WTC11 (cell line): ENCODE results near the gene SSH3. TPM values are rescaled to one million over a fixed set of nuclear protein-coding genes. Genes with fewer than 3 reads are reported as not detected.

Source experiments
- ATAC-seq: fragments of 200-7000 bp; cut with Tn5 transposase; 2 replicates; pipeline ENCODE4 v1.10.0; 2021; ENCODE audit warnings: mild to moderate bottlenecking, moderate library complexity
- CTCF ChIA-PET: fragments of 300-600 bp; sonication (Branson Sonifier 250); formaldehyde crosslinking; loops from one replicate; lab custom pipeline; 2021; ENCODE audit warnings: antibody characterized with exemption; lab: Charles Lee
- POLR2A ChIA-PET: fragments of 350-600 bp; sonication (Branson Sonifier 250); formaldehyde crosslinking; loops from one replicate; lab custom pipeline; 2021; ENCODE audit warnings: antibody characterized with exemption; lab: Charles Lee
- DNase-seq: peaks from one replicate; pipeline ENCODE4 v3.0.0; 2021; ENCODE audit warnings: low spot score
- H3K27ac Mint-ChIP-seq: 2 replicates; pipeline ENCODE4 v1.8.0; 2021; ENCODE audit warnings: mixed read lengths
- H3K27me3 Mint-ChIP-seq: 2 replicates; pipeline ENCODE4 v1.8.0; 2021; ENCODE audit warnings: low read depth, mild to moderate bottlenecking, moderate library complexity, mixed read lengths
- H3K36me3 Mint-ChIP-seq: 2 replicates; pipeline ENCODE4 v1.8.0; 2021; ENCODE audit warnings: mixed read lengths
- H3K4me1 Mint-ChIP-seq: 2 replicates; pipeline ENCODE4 v1.8.0; 2022; ENCODE audit warnings: mixed read lengths
- H3K4me3 Mint-ChIP-seq: 2 replicates; pipeline ENCODE4 v1.8.0; 2021; ENCODE audit warnings: mild to moderate bottlenecking, moderate library complexity, mixed read lengths
- H3K9me3 Mint-ChIP-seq: 2 replicates; pipeline ENCODE4 v1.8.0; 2021; ENCODE audit warnings: mixed read lengths
- CBFB ChIP-seq: sonication (generic); formaldehyde crosslinking; IDR thresholded peaks from 2 replicates; pipeline ENCODE4 v1.8.1; 2022; ENCODE audit warnings: mild to moderate bottlenecking, low read depth, missing genetic modification reagents
- CREB1 ChIP-seq: sonication (generic); formaldehyde crosslinking; IDR thresholded peaks from 2 replicates; pipeline ENCODE4 v1.8.0; 2023; ENCODE audit warnings: mild to moderate bottlenecking, missing genetic modification reagents
- ELF4 ChIP-seq: sonication (generic); formaldehyde crosslinking; IDR thresholded peaks from 2 replicates; pipeline ENCODE4 v1.8.1; 2022; ENCODE audit warnings: low read depth, mild to moderate bottlenecking, moderate library complexity, missing genetic modification reagents
- GRHL2 ChIP-seq: fragments of 250-450 bp; sonication (Bioruptor Pico); IDR thresholded peaks from 2 replicates; pipeline ENCODE4 v1.8.0; 2022; ENCODE audit warnings: mild to moderate bottlenecking, moderate library complexity; ENCODE audit not compliant: insufficient replicate concordance, severe bottlenecking
- NR2C2 ChIP-seq: sonication (generic); formaldehyde crosslinking; IDR thresholded peaks from 2 replicates; pipeline ENCODE4 v1.8.0; 2022; ENCODE audit warnings: mild to moderate bottlenecking, missing genetic modification reagents
- RELA ChIP-seq: sonication (generic); formaldehyde crosslinking; IDR thresholded peaks from 2 replicates; pipeline ENCODE4 v1.8.1; 2022; ENCODE audit warnings: missing genetic modification reagents, mild to moderate bottlenecking, borderline replicate concordance
- SMAD3 ChIP-seq: sonication (generic); formaldehyde crosslinking; IDR thresholded peaks from 2 replicates; pipeline ENCODE4 v1.8.0; 2022; ENCODE audit warnings: missing genetic modification reagents, mild to moderate bottlenecking, borderline replicate concordance
- SP1 ChIP-seq: sonication (generic); formaldehyde crosslinking; conservative IDR thresholded peaks from 2 replicates; pipeline ENCODE4 v1.8.1; 2022; ENCODE audit warnings: missing genetic modification reagents
- ZNF219 ChIP-seq: sonication (generic); formaldehyde crosslinking; IDR thresholded peaks from 2 replicates; pipeline ENCODE4 v1.8.0; 2023; ENCODE audit warnings: missing genetic modification reagents, mild to moderate bottlenecking, borderline replicate concordance
- total RNA-seq: library from RNA; stranded (reverse); gene quantifications from 3 replicates; pipeline ENCODE4 v1.2.3, GENCODE V29; 2021
- TF ChIP-seq, protein P1 (sequence below): sonication (generic); formaldehyde crosslinking; IDR thresholded peaks from 2 replicates; pipeline ENCODE4 v1.8.1; 2022; ENCODE audit warnings: missing genetic modification reagents, borderline replicate concordance
- TF ChIP-seq, protein P2 (sequence below): fragments of 200-600 bp; IDR thresholded peaks from 2 replicates; pipeline ENCODE4 v1.8.0; 2022; ENCODE audit warnings: antibody characterized with exemption
- TF ChIP-seq, protein P3 (sequence below): sonication (generic); formaldehyde crosslinking; IDR thresholded peaks from 2 replicates; pipeline ENCODE4 v1.8.1; 2023; ENCODE audit warnings: mild to moderate bottlenecking, missing genetic modification reagents
- TF ChIP-seq, protein P4 (sequence below): sonication (generic); formaldehyde crosslinking; IDR thresholded peaks from 2 replicates; pipeline ENCODE4 v1.8.0; 2023; ENCODE audit warnings: missing genetic modification reagents, mild to moderate bottlenecking, borderline replicate concordance
- TF ChIP-seq, protein P5 (sequence below): sonication (generic); formaldehyde crosslinking; conservative IDR thresholded peaks from 2 replicates; pipeline ENCODE4 v1.8.1; 2023; ENCODE audit warnings: mild to moderate bottlenecking, low read depth, missing genetic modification reagents, moderate library complexity

SSH3 gene
- total RNA-seq, 1 experiment from 2014 or later, result 42.3 TPM

DNA sequence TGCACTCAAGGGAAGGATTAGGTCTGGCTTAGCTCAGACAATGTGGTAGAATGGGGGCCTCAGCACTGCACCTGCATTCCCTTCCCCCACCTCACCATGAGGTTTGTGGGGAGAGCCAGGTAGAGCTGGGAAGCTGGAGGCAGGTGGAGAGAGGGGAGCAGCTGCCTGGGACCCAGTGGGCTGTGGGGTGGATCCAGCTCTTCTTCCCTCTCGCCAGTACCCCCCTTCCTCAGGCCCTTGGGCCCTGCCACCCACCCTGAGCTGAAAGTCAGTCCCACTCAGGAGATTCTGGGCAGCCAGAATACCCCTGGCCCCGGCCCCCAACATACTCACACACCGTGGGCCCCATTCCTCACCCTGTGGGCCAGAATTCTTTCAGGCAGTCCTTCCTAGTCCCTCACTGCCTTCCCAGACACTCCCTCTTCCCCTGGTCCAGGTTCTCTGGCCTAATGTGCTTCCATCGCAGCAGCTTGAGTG, 53.1 kb downstream of the SSH3 start (continued):
- TF ChIP-seq SMAD3 (CRISPR knock-in tag) (no peak), SP1 (CRISPR knock-in tag) (no peak), CBFB (CRISPR knock-in tag) (no peak)
- TF ChIP-seq, protein P1, sequence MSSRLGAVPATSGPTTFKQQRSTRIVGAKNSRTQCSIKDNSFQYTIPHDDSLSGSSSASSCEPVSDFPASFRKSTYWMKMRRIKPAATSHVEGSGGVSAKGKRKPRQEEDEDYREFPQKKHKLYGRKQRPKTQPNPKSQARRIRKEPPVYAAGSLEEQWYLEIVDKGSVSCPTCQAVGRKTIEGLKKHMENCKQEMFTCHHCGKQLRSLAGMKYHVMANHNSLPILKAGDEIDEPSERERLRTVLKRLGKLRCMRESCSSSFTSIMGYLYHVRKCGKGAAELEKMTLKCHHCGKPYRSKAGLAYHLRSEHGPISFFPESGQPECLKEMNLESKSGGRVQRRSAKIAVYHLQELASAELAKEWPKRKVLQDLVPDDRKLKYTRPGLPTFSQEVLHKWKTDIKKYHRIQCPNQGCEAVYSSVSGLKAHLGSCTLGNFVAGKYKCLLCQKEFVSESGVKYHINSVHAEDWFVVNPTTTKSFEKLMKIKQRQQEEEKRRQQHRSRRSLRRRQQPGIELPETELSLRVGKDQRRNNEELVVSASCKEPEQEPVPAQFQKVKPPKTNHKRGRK (CRISPR knock-in tag), result no peak

DNA sequence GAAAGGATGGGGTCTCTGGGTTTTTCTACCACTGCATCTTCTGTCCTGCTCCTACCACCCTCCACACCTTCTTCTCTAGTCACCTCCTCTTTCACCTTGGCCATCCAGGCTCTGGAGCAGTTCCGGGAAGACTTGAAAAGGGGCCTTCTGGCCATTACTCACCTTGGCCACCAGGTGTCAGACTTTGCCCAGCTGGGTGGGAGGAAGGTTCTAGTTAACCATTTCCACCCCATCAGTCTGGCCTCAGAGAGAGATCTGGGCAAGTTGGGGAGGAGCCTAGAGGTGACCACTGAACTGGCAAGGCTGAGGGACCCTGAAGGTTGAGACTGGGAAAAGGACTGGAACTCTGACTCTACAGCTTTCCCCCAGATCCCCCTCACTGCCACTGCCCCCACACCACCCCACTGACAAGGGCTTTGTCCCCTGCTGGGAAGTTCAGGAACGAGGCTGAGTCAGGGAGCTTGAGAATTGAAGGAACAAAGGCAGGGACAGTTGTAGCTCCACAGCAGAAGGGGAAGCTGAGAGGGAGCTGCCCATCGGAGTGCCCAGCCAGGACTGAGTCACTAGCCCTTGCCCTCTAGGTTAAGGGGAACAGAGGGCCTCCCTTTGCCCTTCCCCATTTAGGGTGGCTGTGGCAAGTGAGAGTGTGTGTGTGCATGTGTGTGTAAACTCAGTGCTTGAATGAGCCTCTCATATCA, 53.7 kb downstream of the SSH3 start:
- ATAC-seq (peak; percentile 64), DNase-seq (peak; percentile 82)
- Mint-ChIP-seq H3K4me1 (peaks cover 24% of the 10 kb centered on the region), H3K27ac (no peak overlapping the region), H3K27me3 (peaks cover 32% of the 10 kb centered on the region), H3K9me3 (no peaks in the 10 kb centered on the region), H3K4me3 (no peak overlapping the region), H3K36me3 (no peaks in the 10 kb centered on the region)
- 0 out of 2 replicates have a peak, but pooled peaks have one; percentile 38 for TF ChIP-seq SP1 (CRISPR knock-in tag)
- no peak for TF ChIP-seq CREB1 (CRISPR knock-in tag)
- TF ChIP-seq, protein P2, sequence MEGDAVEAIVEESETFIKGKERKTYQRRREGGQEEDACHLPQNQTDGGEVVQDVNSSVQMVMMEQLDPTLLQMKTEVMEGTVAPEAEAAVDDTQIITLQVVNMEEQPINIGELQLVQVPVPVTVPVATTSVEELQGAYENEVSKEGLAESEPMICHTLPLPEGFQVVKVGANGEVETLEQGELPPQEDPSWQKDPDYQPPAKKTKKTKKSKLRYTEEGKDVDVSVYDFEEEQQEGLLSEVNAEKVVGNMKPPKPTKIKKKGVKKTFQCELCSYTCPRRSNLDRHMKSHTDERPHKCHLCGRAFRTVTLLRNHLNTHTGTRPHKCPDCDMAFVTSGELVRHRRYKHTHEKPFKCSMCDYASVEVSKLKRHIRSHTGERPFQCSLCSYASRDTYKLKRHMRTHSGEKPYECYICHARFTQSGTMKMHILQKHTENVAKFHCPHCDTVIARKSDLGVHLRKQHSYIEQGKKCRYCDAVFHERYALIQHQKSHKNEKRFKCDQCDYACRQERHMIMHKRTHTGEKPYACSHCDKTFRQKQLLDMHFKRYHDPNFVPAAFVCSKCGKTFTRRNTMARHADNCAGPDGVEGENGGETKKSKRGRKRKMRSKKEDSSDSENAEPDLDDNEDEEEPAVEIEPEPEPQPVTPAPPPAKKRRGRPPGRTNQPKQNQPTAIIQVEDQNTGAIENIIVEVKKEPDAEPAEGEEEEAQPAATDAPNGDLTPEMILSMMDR, result peak; percentile 91
- TF ChIP-seq, protein P3, sequence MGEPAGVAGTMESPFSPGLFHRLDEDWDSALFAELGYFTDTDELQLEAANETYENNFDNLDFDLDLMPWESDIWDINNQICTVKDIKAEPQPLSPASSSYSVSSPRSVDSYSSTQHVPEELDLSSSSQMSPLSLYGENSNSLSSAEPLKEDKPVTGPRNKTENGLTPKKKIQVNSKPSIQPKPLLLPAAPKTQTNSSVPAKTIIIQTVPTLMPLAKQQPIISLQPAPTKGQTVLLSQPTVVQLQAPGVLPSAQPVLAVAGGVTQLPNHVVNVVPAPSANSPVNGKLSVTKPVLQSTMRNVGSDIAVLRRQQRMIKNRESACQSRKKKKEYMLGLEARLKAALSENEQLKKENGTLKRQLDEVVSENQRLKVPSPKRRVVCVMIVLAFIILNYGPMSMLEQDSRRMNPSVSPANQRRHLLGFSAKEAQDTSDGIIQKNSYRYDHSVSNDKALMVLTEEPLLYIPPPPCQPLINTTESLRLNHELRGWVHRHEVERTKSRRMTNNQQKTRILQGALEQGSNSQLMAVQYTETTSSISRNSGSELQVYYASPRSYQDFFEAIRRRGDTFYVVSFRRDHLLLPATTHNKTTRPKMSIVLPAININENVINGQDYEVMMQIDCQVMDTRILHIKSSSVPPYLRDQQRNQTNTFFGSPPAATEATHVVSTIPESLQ (CRISPR knock-in tag), result no peak
- TF ChIP-seq GRHL2 (CRISPR knock-in tag), result no peak
- ChIA-PET CTCF (interaction anchor here (0.7 to 10.1 kb wide), 12 partner anchors 11 to 257 kb away, joined by 3 to 842 read pairs (median 4); partner anchors contain the start of genes CLCF1, PPP1CA and RAD9A), POLR2A (interaction anchor here (1.0 kb wide), 1 partner anchor 19 kb away, joined by 3 read pairs; no protein-coding TSS in a partner anchor)

DNA sequence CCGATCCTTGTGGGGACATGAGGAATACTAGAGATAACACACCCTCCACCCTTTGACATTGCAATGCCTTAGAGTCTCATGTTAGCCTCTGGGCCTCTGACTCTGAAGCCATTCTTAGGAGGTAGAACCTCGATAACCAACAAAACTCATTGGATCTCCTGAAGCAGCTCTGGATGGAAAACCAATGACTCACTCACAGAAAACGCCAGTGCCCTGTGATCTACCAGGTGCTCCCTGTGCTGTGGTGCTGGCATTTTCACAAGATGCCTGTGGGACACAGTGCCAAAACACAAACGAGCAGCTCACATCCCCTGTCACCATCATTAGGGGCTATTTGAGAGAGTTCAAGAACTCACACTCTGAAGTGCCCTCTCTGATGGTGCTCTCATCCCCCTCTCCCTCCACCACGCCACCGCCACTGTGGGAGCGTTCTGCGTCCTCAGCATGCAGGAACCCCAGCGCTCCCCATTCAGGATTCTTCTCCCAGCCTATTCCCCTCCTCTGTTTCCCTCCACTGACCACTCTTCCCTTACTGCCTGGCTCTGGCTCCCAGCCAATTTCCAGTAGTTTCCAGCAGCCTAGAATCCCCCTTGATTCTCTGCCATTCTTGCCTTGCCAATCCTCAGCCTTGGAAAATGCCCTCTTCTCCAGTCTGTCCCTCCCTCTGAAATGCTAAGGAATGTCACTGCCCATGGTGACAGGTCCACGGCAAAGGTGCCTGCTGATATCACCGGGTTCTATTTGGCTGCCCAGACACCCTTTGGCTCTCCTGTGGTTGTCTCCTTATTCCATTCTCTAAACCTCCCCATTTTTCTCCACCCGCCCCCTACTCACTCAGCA, 54.7 kb downstream of the SSH3 start:
- no peaks in the 10 kb centered on the region for H3K9me3 Mint-ChIP-seq
- H3K4me1 Mint-ChIP-seq, result peaks cover 24% of the 10 kb centered on the region
- peaks cover 42% of the 10 kb centered on the region for H3K27me3 Mint-ChIP-seq
- H3K27ac Mint-ChIP-seq, result no peak overlapping the region
- ATAC-seq (no peak), DNase-seq (no peak)
- no peak overlapping the region for H3K4me3 Mint-ChIP-seq
- ChIA-PET POLR2A (no interaction called here), CTCF (interaction anchor here (1.0 to 10.1 kb wide), 5 partner anchors 12 to 97 kb away, joined by 3 to 842 read pairs (median 8); partner anchors contain the start of gene CLCF1)
- no peaks in the 10 kb centered on the region for H3K36me3 Mint-ChIP-seq
- TF ChIP-seq, protein P4, sequence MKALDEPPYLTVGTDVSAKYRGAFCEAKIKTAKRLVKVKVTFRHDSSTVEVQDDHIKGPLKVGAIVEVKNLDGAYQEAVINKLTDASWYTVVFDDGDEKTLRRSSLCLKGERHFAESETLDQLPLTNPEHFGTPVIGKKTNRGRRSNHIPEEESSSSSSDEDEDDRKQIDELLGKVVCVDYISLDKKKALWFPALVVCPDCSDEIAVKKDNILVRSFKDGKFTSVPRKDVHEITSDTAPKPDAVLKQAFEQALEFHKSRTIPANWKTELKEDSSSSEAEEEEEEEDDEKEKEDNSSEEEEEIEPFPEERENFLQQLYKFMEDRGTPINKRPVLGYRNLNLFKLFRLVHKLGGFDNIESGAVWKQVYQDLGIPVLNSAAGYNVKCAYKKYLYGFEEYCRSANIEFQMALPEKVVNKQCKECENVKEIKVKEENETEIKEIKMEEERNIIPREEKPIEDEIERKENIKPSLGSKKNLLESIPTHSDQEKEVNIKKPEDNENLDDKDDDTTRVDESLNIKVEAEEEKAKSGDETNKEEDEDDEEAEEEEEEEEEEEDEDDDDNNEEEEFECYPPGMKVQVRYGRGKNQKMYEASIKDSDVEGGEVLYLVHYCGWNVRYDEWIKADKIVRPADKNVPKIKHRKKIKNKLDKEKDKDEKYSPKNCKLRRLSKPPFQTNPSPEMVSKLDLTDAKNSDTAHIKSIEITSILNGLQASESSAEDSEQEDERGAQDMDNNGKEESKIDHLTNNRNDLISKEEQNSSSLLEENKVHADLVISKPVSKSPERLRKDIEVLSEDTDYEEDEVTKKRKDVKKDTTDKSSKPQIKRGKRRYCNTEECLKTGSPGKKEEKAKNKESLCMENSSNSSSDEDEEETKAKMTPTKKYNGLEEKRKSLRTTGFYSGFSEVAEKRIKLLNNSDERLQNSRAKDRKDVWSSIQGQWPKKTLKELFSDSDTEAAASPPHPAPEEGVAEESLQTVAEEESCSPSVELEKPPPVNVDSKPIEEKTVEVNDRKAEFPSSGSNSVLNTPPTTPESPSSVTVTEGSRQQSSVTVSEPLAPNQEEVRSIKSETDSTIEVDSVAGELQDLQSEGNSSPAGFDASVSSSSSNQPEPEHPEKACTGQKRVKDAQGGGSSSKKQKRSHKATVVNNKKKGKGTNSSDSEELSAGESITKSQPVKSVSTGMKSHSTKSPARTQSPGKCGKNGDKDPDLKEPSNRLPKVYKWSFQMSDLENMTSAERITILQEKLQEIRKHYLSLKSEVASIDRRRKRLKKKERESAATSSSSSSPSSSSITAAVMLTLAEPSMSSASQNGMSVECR (CRISPR knock-in tag), result no peak
- TF ChIP-seq RELA (CRISPR knock-in tag), result no peak
- TF ChIP-seq, protein P5, sequence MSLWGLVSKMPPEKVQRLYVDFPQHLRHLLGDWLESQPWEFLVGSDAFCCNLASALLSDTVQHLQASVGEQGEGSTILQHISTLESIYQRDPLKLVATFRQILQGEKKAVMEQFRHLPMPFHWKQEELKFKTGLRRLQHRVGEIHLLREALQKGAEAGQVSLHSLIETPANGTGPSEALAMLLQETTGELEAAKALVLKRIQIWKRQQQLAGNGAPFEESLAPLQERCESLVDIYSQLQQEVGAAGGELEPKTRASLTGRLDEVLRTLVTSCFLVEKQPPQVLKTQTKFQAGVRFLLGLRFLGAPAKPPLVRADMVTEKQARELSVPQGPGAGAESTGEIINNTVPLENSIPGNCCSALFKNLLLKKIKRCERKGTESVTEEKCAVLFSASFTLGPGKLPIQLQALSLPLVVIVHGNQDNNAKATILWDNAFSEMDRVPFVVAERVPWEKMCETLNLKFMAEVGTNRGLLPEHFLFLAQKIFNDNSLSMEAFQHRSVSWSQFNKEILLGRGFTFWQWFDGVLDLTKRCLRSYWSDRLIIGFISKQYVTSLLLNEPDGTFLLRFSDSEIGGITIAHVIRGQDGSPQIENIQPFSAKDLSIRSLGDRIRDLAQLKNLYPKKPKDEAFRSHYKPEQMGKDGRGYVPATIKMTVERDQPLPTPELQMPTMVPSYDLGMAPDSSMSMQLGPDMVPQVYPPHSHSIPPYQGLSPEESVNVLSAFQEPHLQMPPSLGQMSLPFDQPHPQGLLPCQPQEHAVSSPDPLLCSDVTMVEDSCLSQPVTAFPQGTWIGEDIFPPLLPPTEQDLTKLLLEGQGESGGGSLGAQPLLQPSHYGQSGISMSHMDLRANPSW (CRISPR knock-in tag), result no peak
- no peak for TF ChIP-seq NR2C2 (CRISPR knock-in tag)
- TF ChIP-seq ELF4 (CRISPR knock-in tag), result no peak
- TF ChIP-seq ZNF219, result no peak
- TF ChIP-seq, protein P1 (CRISPR knock-in tag), result no peak
- TF ChIP-seq CREB1 (CRISPR knock-in tag), result no peak
